ENCODE data around the gene CPLX1.

GRCh38 chr4:826508-827208 is 729 bp upstream of the CPLX1 start:
- TF ChIP-seq CTCF (IDR thresholded peaks at IDR 0.05) (no peak), POLR2A (IDR thresholded peaks at IDR 0.05) (no peak)

All from testis (tissue), 2 donors.